Liver (tissue), 9 donors: ENCODE results near the gene EYA3. TPM values are rescaled to one million over a fixed set of nuclear protein-coding genes. Genes with fewer than 3 reads are reported as not detected.

Source experiments
- DNase-seq: peaks from one replicate; pipeline ENCODE4 v3.0.0-alpha.2; 2017; ENCODE audit warnings: low spot score
- H3K27ac ChIP-seq, 2 donors: one replicate each; pipeline ENCODE4 v1.7.0; 2013; ENCODE audit warnings: inconsistent platforms in 2 of 2, low read length in 2 of 2, control low read depth in 1 of 2, low read depth in 1 of 2, mild to moderate bottlenecking in 1 of 2
- H3K27me3 ChIP-seq, 4 donors: one replicate each; pipeline versions ENCODE4 v1.6.1 to v1.7.0; 2013; ENCODE audit warnings: low read length in 3 of 4, inconsistent platforms in 1 of 4, mild to moderate bottlenecking in 1 of 4, moderate library complexity in 1 of 4; ENCODE audit not compliant: control insufficient read depth in 4 of 4, insufficient read depth in 4 of 4
- H3K36me3 ChIP-seq, 4 donors: one replicate each; pipeline versions ENCODE4 v1.6.1 to v1.7.0; 2013; ENCODE audit warnings: low read length in 3 of 4, mild to moderate bottlenecking in 3 of 4, low read depth in 1 of 4, moderate library complexity in 1 of 4; ENCODE audit not compliant: control insufficient read depth in 4 of 4, insufficient read depth in 3 of 4
- H3K4me1 ChIP-seq, 4 donors: one replicate each; pipeline versions ENCODE4 v1.6.1 to v1.7.0; 2013; ENCODE audit warnings: low read length in 3 of 4, mild to moderate bottlenecking in 3 of 4, moderate library complexity in 1 of 4; ENCODE audit not compliant: control insufficient read depth in 4 of 4, insufficient read depth in 4 of 4
- H3K4me3 ChIP-seq, 3 donors: one replicate each; pipeline versions ENCODE4 v1.6.1 to v1.7.0; 2013; ENCODE audit warnings: low read length in 3 of 3, control low read depth in 1 of 3, low read depth in 1 of 3, mild to moderate bottlenecking in 1 of 3
- H3K9ac ChIP-seq, 2 donors: one replicate each; pipeline ENCODE4 v1.7.0; 2013; ENCODE audit warnings: low read length in 2 of 2, mild to moderate bottlenecking in 2 of 2, moderate library complexity in 2 of 2, control low read depth in 1 of 2, low read depth in 1 of 2
- H3K9me3 ChIP-seq, 4 donors: one replicate each; pipeline versions ENCODE4 v1.6.1 to v1.7.0; 2013; ENCODE audit warnings: low read length in 3 of 4; ENCODE audit not compliant: control insufficient read depth in 4 of 4
- ATF3 ChIP-seq: IDR thresholded peaks from 2 replicates; pipeline ENCODE4 v1.6.1; 2016; ENCODE audit warnings: antibody characterized with exemption
- CTCF ChIP-seq: fragments of 150-350 bp; IDR thresholded peaks from 2 replicates; pipeline ENCODE4 v1.5.1; 2017; ENCODE audit warnings: improper control_type of control experiment, low read depth, low read length; ENCODE audit not compliant: missing input control
- EGR1 ChIP-seq, 2 donors: IDR thresholded peaks; 2 replicates each; pipeline ENCODE4 v1.6.1; 2016 to 2018; ENCODE audit warnings: antibody characterized with exemption in 2 of 2, low read depth in 2 of 2
- FOXA1 ChIP-seq: IDR thresholded peaks from 2 replicates; pipeline ENCODE4 v1.6.1; 2016; ENCODE audit warnings: antibody characterized with exemption
- FOXA2 ChIP-seq: IDR thresholded peaks from 2 replicates; pipeline ENCODE4 v1.6.1; 2016; ENCODE audit warnings: antibody characterized with exemption
- GABPA ChIP-seq, 2 donors: IDR thresholded peaks in 1 of 2; conservative IDR thresholded peaks in 1 of 2; 2 replicates each; pipeline ENCODE4 v1.6.1; 2016; ENCODE audit warnings: antibody characterized with exemption in 2 of 2, mild to moderate bottlenecking in 1 of 2, moderate library complexity in 1 of 2
- HNF4A ChIP-seq, 2 donors: conservative IDR thresholded peaks; 2 replicates each; pipeline ENCODE4 v1.6.1; 2016; ENCODE audit warnings: antibody characterized with exemption in 2 of 2, mild to moderate bottlenecking in 2 of 2
- HNF4G ChIP-seq: IDR thresholded peaks from 2 replicates; pipeline ENCODE4 v1.6.1; 2016; ENCODE audit warnings: antibody characterized with exemption
- JUND ChIP-seq, 2 donors: IDR thresholded peaks; 2 replicates each; pipeline ENCODE4 v1.6.1; 2016; ENCODE audit warnings: antibody characterized with exemption in 2 of 2
- MAX ChIP-seq: IDR thresholded peaks from 2 replicates; pipeline ENCODE4 v1.6.1; 2016; ENCODE audit warnings: antibody characterized with exemption
- NR2F2 ChIP-seq: IDR thresholded peaks from 2 replicates; pipeline ENCODE4 v1.6.1; 2016; ENCODE audit warnings: antibody characterized with exemption
- RAD21 ChIP-seq, 2 donors: IDR thresholded peaks; 2 replicates each; pipeline ENCODE4 v1.6.1; 2016; ENCODE audit warnings: antibody characterized with exemption in 2 of 2, mild to moderate bottlenecking in 2 of 2
- REST ChIP-seq: IDR thresholded peaks from 2 replicates; pipeline ENCODE4 v1.6.1; 2016; ENCODE audit warnings: antibody characterized with exemption, mild to moderate bottlenecking
- RXRA ChIP-seq, 2 donors: IDR thresholded peaks; 2 replicates each; pipeline ENCODE4 v1.6.1; 2017 to 2018; ENCODE audit warnings: antibody characterized with exemption in 2 of 2, mild to moderate bottlenecking in 1 of 2
- SP1 ChIP-seq: IDR thresholded peaks from 2 replicates; pipeline ENCODE4 v1.6.1; 2018; ENCODE audit warnings: antibody characterized with exemption, mild to moderate bottlenecking
- TAF1 ChIP-seq: conservative IDR thresholded peaks from 2 replicates; pipeline ENCODE4 v1.6.1; 2016; ENCODE audit warnings: antibody characterized with exemption, mild to moderate bottlenecking
- YY1 ChIP-seq: IDR thresholded peaks from 2 replicates; pipeline ENCODE4 v1.6.1; 2016; ENCODE audit warnings: antibody characterized with exemption, mild to moderate bottlenecking
- ZBTB33 ChIP-seq: IDR thresholded peaks from 2 replicates; pipeline ENCODE4 v1.6.1; 2016; ENCODE audit warnings: antibody characterized with exemption
- WGBS: extraction: QIAGEN DNeasy Blood & Tissue Kit; methylation state at CpG from one replicate; pipeline ENCODE4 v1.1.7; 2013; 5-methylcytosine and 5-hydroxymethylcytosine counted together
- polyA plus RNA-seq, 2 donors: library from polyadenylated mRNA; stranded (reverse) in 1 of 2; unstranded in 1 of 2; fragments of 200-250 nt in 1 of 2; fragments of >200 nt in 1 of 2; fragmentation: Nextera tagmentation in 1 of 2; extraction: Ambion mirVana in 1 of 2; gene quantifications; one replicate each; pipeline versions ENCODE4 v1.2.1 to v1.2.3, GENCODE V29; 2013 to 2015
- total RNA-seq, 2 donors: library from RNA; depleted of rRNA; stranded (reverse); fragments of >200 nt; gene quantifications; one replicate each; pipeline ENCODE4 v1.2.3, GENCODE V29; 2014
- donor health status: healthy.
- donor health status: healthy.
- donor health status: healthy.
- donor health status: healthy.
- donor health status: healthy.

Gene EYA3
- total and polyA plus RNA-seq, 4 donors, result 3.6 to 12.6 (median 6.0) TPM

- peaks cover 0 to 8% (median 4%) of the 10 kb centered on the region in 4 donors for H3K4me1 ChIP-seq
- WGBS, result 90% methylated on average over 4 of the region's 4 CpGs
- H3K27me3 ChIP-seq, result peaks cover 0 to 4% (median 0%) of the 10 kb centered on the region in 4 donors
- H3K9ac ChIP-seq, result no peak overlapping the region
- H3K36me3 ChIP-seq, result no peaks in the 10 kb centered on the region
- H3K4me3 ChIP-seq, result no peak overlapping the region
- TF ChIP-seq RXRA (IDR thresholded peaks at IDR 0.05) (no peak), NR2F2 (no peak), RAD21 (IDR thresholded peaks at IDR 0.05) (no peak), CTCF (no peak), HNF4A (conservative IDR thresholded peaks at IDR 0.05) (no peak), HNF4G (no peak), FOXA2 (no peak), YY1 (no peak), MAX (no peak), GABPA (IDR thresholded peaks at IDR 0.05 in 1 of 2, conservative IDR thresholded peaks at IDR 0.05 in 1 of 2) (no peak), FOXA1 (no peak), ATF3 (no peak), TAF1 (no peak), EGR1 (IDR thresholded peaks at IDR 0.05; ENCODE audit: low read depth in 2 of 2) (no peak), JUND (IDR thresholded peaks at IDR 0.05) (no peak)
- no peaks in the 10 kb centered on the region for H3K9me3 ChIP-seq
- no peak overlapping the region for H3K27ac ChIP-seq
- DNase-seq, result no peak
Measured at GRCh38 chr1:27938488-27938887, 149.9 kb downstream of the EYA3 start.

- DNase-seq, result no peak
- no peak for TF ChIP-seq ZBTB33
- TF ChIP-seq FOXA2, result no peak
- no peak for TF ChIP-seq MAX
- no peak for TF ChIP-seq GABPA (IDR thresholded peaks at IDR 0.05 in 1 of 2, conservative IDR thresholded peaks at IDR 0.05 in 1 of 2)
- TF ChIP-seq NR2F2, result no peak
- TF ChIP-seq FOXA1, result no peak
- TF ChIP-seq SP1, result no peak
- no peak for TF ChIP-seq REST
- TF ChIP-seq ATF3, result no peak
- no peak for TF ChIP-seq RAD21 (IDR thresholded peaks at IDR 0.05)
- no peak for TF ChIP-seq CTCF
- no peak for TF ChIP-seq EGR1 (IDR thresholded peaks at IDR 0.05; ENCODE audit: low read depth in 2 of 2)
- Histone ChIP-seq H3K27me3 (peaks cover 0 to 4% (median 0%) of the 10 kb centered on the region in 4 donors), H3K36me3 (no peaks in the 10 kb centered on the region), H3K4me3 (no peak overlapping the region), H3K9ac (no peak overlapping the region), H3K27ac (no peak overlapping the region), H3K4me1 (peaks cover 0 to 8% (median 4%) of the 10 kb centered on the region in 4 donors), H3K9me3 (no peaks in the 10 kb centered on the region)
- WGBS, result 87% methylated on average over 1 of the region's 1 CpG
Measured at GRCh38 chr1:27937524-27937836, 150.9 kb downstream of the EYA3 start.
